ENCODE results near the gene PRKCH. TPM values are rescaled to one million over a fixed set of nuclear protein-coding genes. Genes with fewer than 3 reads are reported as not detected.

The PRKCH gene
- total RNA-seq, 3 donors from 2014 or later (not counting 1 experiment from before 2014, with no cell fraction given): 610 to 756 (median 618) TPM

- intact Hi-C loops (cut with micrococcal nuclease): loop anchor here (5.0 kb wide), 2 partner anchors 116 to 371 kb away; partner anchors contain the start of gene HIF1A
- H3K4me3 Mint-ChIP-seq: peak overlapping the region; percentile 95
- H3K9me3 ChIP-seq (ENCODE audit: control insufficient read depth, insufficient read depth, low read length): no peaks in the 10 kb centered on the region
- H3K4me1 ChIP-seq (ENCODE audit: control insufficient read depth, insufficient read depth, low read length): peaks cover 44% of the 10 kb centered on the region
- DNase-seq: peak in 1 of 2 donors; percentile 46
- 39% methylated on average over 1 of the region's 1 CpG for WGBS (ENCODE audit: insufficient coverage)
- peaks cover 15% of the 10 kb centered on the region for H3K36me3 Mint-ChIP-seq
- no peak overlapping the region for H3K4me3 ChIP-seq (ENCODE audit: low read length)
- peak overlapping the region; percentile 83 for H3K27ac ChIP-seq (ENCODE audit: low read length)
- H3K36me3 ChIP-seq (ENCODE audit: control insufficient read depth, insufficient read depth, low read length): peaks cover 3% of the 10 kb centered on the region
- ATAC-seq: no peak
- no peaks in the 10 kb centered on the region for H3K9me3 Mint-ChIP-seq
- peaks cover 78 to 81% of the 10 kb centered on the region in 2 donors for H3K4me1 Mint-ChIP-seq
- no peak for TF ChIP-seq CTCF (IDR thresholded peaks at IDR 0.05)
- no peaks in the 10 kb centered on the region for H3K27me3 ChIP-seq (ENCODE audit: control insufficient read depth, insufficient read depth, low read length)
- peak overlapping the region in 1 of 2 donors; percentile 99 for H3K27ac Mint-ChIP-seq
- H3K27me3 Mint-ChIP-seq (ENCODE audit: low read depth in 2 of 2): no peaks in the 10 kb centered on the region
These were observed 4.8 kb downstream of the PRKCH start for GRCh38 chr14:61326146-61326545.

GRCh38 chr14:61326847-61327246, 5.5 kb downstream of the PRKCH start:
- H3K27me3 ChIP-seq (ENCODE audit: control insufficient read depth, insufficient read depth, low read length): no peaks in the 10 kb centered on the region
- DNase-seq (peak in 1 of 2 donors; percentile 51), ATAC-seq (no peak)
- no peaks in the 10 kb centered on the region for H3K9me3 ChIP-seq (ENCODE audit: control insufficient read depth, insufficient read depth, low read length)
- H3K36me3 ChIP-seq (ENCODE audit: control insufficient read depth, insufficient read depth, low read length): peaks cover 3% of the 10 kb centered on the region
- intact Hi-C loops (cut with micrococcal nuclease): loop anchor here (5.0 kb wide), 2 partner anchors 115 to 370 kb away; partner anchors contain the start of gene HIF1A
- no peak for TF ChIP-seq CTCF (IDR thresholded peaks at IDR 0.05)
- peak overlapping the region; percentile 26 for H3K4me3 ChIP-seq (ENCODE audit: low read length)
- Mint-ChIP-seq H3K36me3 (peaks cover 15% of the 10 kb centered on the region), H3K4me3 (peak overlapping the region; percentile 95), H3K9me3 (no peaks in the 10 kb centered on the region), H3K27me3 (ENCODE audit: low read depth in 2 of 2) (no peaks in the 10 kb centered on the region), H3K4me1 (peaks cover 80 to 84% of the 10 kb centered on the region in 2 donors), H3K27ac (peak overlapping the region in 1 of 2 donors; percentile 99)
- H3K27ac ChIP-seq (ENCODE audit: low read length): peak overlapping the region; percentile 83
- H3K4me1 ChIP-seq (ENCODE audit: control insufficient read depth, insufficient read depth, low read length): peaks cover 48% of the 10 kb centered on the region
- 20% methylated on average over 4 of the region's 4 CpGs for WGBS (ENCODE audit: insufficient coverage)

- Histone ChIP-seq H3K27me3 (ENCODE audit: control insufficient read depth, insufficient read depth, low read length) (no peaks in the 10 kb centered on the region), H3K9me3 (ENCODE audit: control insufficient read depth, insufficient read depth, low read length) (no peaks in the 10 kb centered on the region), H3K36me3 (ENCODE audit: control insufficient read depth, insufficient read depth, low read length) (peaks cover 3% of the 10 kb centered on the region), H3K4me3 (ENCODE audit: low read length) (peak overlapping the region; percentile 5), H3K27ac (ENCODE audit: low read length) (peak overlapping the region; percentile 83), H3K4me1 (ENCODE audit: control insufficient read depth, insufficient read depth, low read length) (peaks cover 54% of the 10 kb centered on the region)
- peak overlapping the region; percentile 95 for H3K4me3 Mint-ChIP-seq
- ATAC-seq (peak in 1 of 3 donors; percentile 1), DNase-seq (peak in 1 of 2 donors; percentile 38)
- H3K4me1 Mint-ChIP-seq: peaks cover 87 to 90% of the 10 kb centered on the region in 2 donors
- no peaks in the 10 kb centered on the region for H3K27me3 Mint-ChIP-seq (ENCODE audit: low read depth in 2 of 2)
- intact Hi-C loops (cut with micrococcal nuclease): loop anchor here (1.0 to 5.0 kb wide), 4 partner anchors 9 to 369 kb away; partner anchors contain the start of gene HIF1A
- 62% methylated on average over 4 of the region's 4 CpGs for WGBS (ENCODE audit: insufficient coverage)
- no peaks in the 10 kb centered on the region for H3K9me3 Mint-ChIP-seq
- peak overlapping the region in 1 of 2 donors; percentile 99 for H3K27ac Mint-ChIP-seq
- no peak for TF ChIP-seq CTCF (IDR thresholded peaks at IDR 0.05)
- peaks cover 5% of the 10 kb centered on the region for H3K36me3 Mint-ChIP-seq
These were observed 7.4 kb downstream of the PRKCH start for GRCh38 chr14:61328626-61329262.

Data from natural killer cell (primary cell).